Measurements from ENCODE around the gene DEPDC4. TPM values are rescaled to one million over a fixed set of nuclear protein-coding genes. Genes with fewer than 3 reads are reported as not detected.
"Not testable (repeated sequence)": the region's sequence is repeated elsewhere in the genome, so short reads cannot be mapped to it uniquely, and the experiment has no call there.

The DEPDC4 gene
- total RNA-seq = 0.61 TPM
- long read RNA-seq, partial matches to known transcripts = 0 of 2 reads
- long read RNA-seq, other reads (novel, unspliced or antisense) = 2 of 2 reads

DNA sequence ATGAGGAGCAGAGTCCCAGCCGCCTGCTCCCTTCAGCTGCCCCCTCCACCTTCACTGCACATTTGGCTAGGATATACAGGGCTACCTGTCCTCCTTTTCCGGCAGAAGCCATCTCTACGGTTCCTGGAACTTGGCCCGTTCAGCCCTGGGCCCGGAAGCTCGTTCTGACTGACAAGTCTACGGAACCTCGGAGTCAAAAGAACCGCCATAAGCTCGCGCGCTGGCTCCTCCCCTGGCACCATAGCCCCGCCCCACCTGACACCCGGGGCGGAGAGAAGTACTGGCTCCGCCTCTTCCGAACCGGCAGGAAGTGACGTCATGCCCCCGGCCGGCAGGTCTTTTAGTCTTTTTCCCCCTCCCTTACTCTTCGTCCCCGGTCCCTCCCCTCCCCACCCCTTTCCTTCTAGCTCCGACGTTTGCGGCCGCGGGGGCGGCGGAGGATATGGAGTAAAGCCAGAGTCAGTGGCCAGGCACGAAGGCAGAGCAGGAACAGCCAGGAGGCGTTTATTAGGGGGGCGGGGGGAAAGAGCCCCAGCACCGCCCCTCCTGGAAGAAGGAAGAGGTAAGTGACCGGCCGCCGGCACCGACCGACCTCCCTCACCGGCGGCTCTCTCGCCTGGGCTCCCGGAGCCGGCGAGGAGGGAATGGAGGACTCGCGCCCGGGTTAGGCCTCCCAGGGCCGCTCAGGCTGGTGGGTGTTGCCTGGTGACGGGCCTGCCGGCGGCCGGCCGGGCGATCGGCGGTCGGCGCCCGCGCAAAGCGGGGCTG, at the start of gene DEPDC4, which contains the start of gene SCYL2:
DEPDC4 (minus strand) TSS at position 245 of the 768 bp plus-strand sequence; CDS start at position 242, 3 bp downstream.
SCYL2 (plus strand) TSS at position 343 of the 768 bp plus-strand sequence. CDS start 15,794 bp downstream, outside the sequence.
- peak; percentile 96 for ATAC-seq
- Histone ChIP-seq H3K9me3 (no peaks in the 10 kb centered on the region), H3K4me1 (peaks cover 33% of the 10 kb centered on the region), H3K36me3 (no peaks in the 10 kb centered on the region), H3K4me3 (peak within 1 kb of the TSS; percentile 90), H3K27me3 (no peaks in the 10 kb centered on the region), H3K27ac (peak within 1 kb of the TSS; percentile 97)
- DNase-seq = peak; percentile 98
- TF ChIP-seq, protein P1, sequence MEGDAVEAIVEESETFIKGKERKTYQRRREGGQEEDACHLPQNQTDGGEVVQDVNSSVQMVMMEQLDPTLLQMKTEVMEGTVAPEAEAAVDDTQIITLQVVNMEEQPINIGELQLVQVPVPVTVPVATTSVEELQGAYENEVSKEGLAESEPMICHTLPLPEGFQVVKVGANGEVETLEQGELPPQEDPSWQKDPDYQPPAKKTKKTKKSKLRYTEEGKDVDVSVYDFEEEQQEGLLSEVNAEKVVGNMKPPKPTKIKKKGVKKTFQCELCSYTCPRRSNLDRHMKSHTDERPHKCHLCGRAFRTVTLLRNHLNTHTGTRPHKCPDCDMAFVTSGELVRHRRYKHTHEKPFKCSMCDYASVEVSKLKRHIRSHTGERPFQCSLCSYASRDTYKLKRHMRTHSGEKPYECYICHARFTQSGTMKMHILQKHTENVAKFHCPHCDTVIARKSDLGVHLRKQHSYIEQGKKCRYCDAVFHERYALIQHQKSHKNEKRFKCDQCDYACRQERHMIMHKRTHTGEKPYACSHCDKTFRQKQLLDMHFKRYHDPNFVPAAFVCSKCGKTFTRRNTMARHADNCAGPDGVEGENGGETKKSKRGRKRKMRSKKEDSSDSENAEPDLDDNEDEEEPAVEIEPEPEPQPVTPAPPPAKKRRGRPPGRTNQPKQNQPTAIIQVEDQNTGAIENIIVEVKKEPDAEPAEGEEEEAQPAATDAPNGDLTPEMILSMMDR (IDR thresholded peaks at IDR 0.05) = no peak
- intact Hi-C loops (cut with DNase I) = no loop called here

DNA sequence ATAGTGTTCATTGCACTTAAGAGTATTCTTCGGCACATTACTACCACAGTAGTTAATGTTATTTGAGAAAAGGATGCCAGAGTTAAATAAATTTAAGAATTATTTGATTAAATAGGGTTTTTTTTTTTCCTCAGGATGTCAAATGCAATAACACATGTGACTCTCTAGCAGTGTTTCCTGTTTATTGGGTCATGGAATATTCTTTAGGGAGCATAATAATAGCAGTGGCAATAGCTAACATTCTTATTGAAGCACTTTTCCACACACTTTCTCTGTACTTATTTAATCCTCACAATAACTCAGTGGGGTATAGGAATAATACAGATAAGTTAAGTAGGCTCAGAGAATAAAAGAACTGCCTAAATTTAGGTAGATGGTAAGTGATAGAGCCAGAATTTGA, 44.4 kb upstream of the DEPDC4 start:
- DNase-seq (no peak), ATAC-seq (no peak)
- no peaks in the 10 kb centered on the region for H3K27me3 ChIP-seq
- H3K4me1 ChIP-seq = no peaks in the 10 kb centered on the region
- H3K9me3 ChIP-seq = no peaks in the 10 kb centered on the region
- TF ChIP-seq, protein P1 (IDR thresholded peaks at IDR 0.05) = no peak
- no peak overlapping the region for H3K4me3 ChIP-seq
- no peak overlapping the region for H3K27ac ChIP-seq
- H3K36me3 ChIP-seq = peaks cover 47% of the 10 kb centered on the region
- intact Hi-C loops (cut with DNase I) = no loop called here

DNA sequence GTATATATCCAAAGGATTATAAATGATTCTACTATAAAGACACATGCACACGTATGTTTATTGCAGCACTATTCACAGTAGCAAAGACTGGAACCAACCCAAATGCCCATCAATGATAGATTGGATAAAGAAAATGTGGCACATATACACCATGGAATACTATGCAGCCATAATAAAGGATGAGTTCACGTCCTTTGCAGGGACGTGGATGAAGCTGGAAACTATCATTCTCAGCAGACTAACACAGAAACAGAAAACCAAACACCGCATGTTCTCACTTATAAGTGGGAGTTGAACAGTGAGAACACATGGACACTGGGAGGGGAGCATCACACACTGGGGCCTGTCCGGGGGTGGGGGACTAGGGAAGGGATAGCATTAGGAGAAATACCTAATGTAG, 41.3 kb upstream of the DEPDC4 start:
- H3K4me3 ChIP-seq; H3K27ac ChIP-seq; H3K9me3 ChIP-seq; DNase-seq; ATAC-seq; H3K4me1 ChIP-seq; H3K27me3 ChIP-seq; intact Hi-C loops (cut with DNase I): not testable (repeated sequence)
- H3K36me3 ChIP-seq = peaks cover 39% of the 10 kb centered on the region

DNA sequence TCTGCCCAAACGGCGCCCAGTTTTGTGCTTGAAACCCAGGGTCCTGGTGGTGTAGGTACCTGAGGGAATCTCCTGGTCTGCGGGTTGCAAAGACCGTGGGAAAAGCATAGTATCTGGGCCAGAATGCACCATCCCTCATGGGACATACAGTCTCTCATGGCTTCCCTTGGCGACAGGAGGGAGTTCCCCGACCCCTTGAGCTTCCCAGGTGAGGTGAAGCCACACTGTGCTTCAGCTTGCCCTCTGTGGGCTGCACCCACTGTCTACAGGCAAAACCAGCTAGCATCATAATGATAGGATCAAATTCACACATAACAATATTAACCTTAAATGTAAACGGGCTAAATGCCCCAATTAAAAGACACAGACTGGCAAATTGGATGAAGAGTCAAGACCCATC, 37.5 kb upstream of the DEPDC4 start:
- intact Hi-C loops (cut with DNase I); DNase-seq; H3K27ac ChIP-seq; H3K27me3 ChIP-seq; H3K4me3 ChIP-seq; H3K4me1 ChIP-seq; ATAC-seq; H3K9me3 ChIP-seq: not testable (repeated sequence)
- H3K36me3 ChIP-seq = peaks cover 44% of the 10 kb centered on the region

DNA sequence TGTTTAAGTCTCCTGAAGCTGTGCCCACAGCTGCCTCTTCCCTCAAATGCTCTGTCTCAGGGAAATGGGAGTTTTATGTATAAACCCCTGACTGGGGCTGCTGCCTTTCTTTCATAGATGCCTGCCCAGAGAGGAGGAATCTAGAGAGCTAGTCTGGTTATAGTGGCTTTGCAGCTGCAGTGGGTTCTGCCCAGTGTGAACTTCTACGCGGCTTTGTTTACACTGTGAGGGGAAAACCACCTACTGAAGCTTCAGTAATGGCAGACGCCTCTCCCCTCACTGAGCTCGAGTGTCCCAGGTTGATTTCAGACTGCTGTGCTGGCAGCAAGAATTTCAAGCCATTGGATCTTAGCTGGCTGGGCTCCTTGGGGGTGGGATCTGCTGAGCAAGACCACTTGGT, 37.0 kb upstream of the DEPDC4 start:
- H3K4me3 ChIP-seq = no peak overlapping the region
- no peak overlapping the region for H3K27ac ChIP-seq
- no peak for DNase-seq
- H3K27me3 ChIP-seq = no peaks in the 10 kb centered on the region
- H3K4me1 ChIP-seq = no peaks in the 10 kb centered on the region
- TF ChIP-seq, protein P1 (IDR thresholded peaks at IDR 0.05) = no peak
- intact Hi-C loops (cut with DNase I) = no loop called here
- no peak for ATAC-seq
- H3K36me3 ChIP-seq = peaks cover 46% of the 10 kb centered on the region
- no peaks in the 10 kb centered on the region for H3K9me3 ChIP-seq

DNA sequence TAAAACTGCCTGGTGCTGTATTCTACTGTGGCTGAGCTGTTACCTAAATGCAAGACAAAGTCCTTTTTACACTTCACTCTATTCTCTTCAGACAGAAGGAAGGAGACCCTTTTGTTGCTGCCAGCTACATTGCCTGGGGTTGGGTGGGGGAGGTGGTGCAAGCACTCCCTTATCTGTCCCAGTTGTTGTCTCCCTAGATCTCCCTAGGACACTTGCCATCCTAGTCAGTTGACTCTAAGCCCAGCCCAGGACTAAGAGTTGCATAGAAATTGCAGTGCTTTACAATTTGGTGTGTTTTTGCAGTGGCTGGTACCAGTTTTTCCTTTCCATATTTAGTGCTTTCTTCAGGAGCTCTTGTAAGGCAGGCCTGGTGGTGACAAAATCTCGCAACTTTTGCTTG, 35.2 kb upstream of the DEPDC4 start:
- ATAC-seq = no peak
- DNase-seq = no peak
- Histone ChIP-seq H3K4me3 (no peak overlapping the region), H3K27ac (no peak overlapping the region), H3K27me3 (no peaks in the 10 kb centered on the region), H3K4me1 (no peaks in the 10 kb centered on the region), H3K36me3 (peaks cover 62% of the 10 kb centered on the region), H3K9me3 (no peaks in the 10 kb centered on the region)
- intact Hi-C loops (cut with DNase I) = no loop called here
- TF ChIP-seq, protein P1 (IDR thresholded peaks at IDR 0.05) = no peak
